Kidney (tissue), 14 donors: ENCODE results near the gene THOC6. TPM values are rescaled to one million over a fixed set of nuclear protein-coding genes. Genes with fewer than 3 reads are reported as not detected.

ENCODE experiments used
- DNase-seq, 5 donors: peaks; one replicate each; pipeline ENCODE4 v3.0.0-alpha.2; 2013 to 2020
- FAIRE-seq: peaks from 2 replicates; lab custom pipeline; 2012; peaks lifted over from hg19 to GRCh38; lab: Jason Lieb, UNC
- H3K27ac ChIP-seq, 2 donors: one replicate each; pipeline ENCODE4 v1.7.0; 2013; ENCODE audit warnings: low read depth in 2 of 2, low read length in 2 of 2, inconsistent platforms in 1 of 2
- H3K27me3 ChIP-seq: one replicate; pipeline ENCODE4 v1.7.1; 2013; ENCODE audit warnings: low read length, inconsistent platforms; ENCODE audit not compliant: control insufficient read depth, insufficient read depth
- H3K36me3 ChIP-seq, 3 donors: one replicate each; pipeline versions ENCODE4 v1.7.0 to v1.7.1; 2013; ENCODE audit warnings: low read length in 3 of 3, control low read depth in 1 of 3, inconsistent platforms in 1 of 3; ENCODE audit not compliant: insufficient read depth in 3 of 3, control insufficient read depth in 2 of 3
- H3K4me1 ChIP-seq, 3 donors: one replicate each; pipeline versions ENCODE4 v1.7.0 to v1.7.1; 2013; ENCODE audit warnings: low read length in 3 of 3, inconsistent platforms in 1 of 3, low read depth in 1 of 3; ENCODE audit not compliant: control insufficient read depth in 2 of 3, insufficient read depth in 2 of 3
- H3K4me3 ChIP-seq, 3 donors: one replicate each; pipeline versions ENCODE4 v1.7.0 to v1.8.1; 2013; ENCODE audit warnings: low read length in 3 of 3, control low read depth in 1 of 3, inconsistent platforms in 1 of 3
- H3K9ac ChIP-seq, 3 donors: one replicate each; pipeline versions ENCODE4 v1.7.0 to v1.7.1; 2013; ENCODE audit warnings: low read length in 3 of 3, control low read depth in 1 of 3, inconsistent platforms in 1 of 3
- H3K9me3 ChIP-seq, 3 donors: one replicate each; pipeline versions ENCODE4 v1.7.0 to v1.7.1; 2013; ENCODE audit warnings: low read length in 3 of 3, control low read depth in 1 of 3, inconsistent platforms in 1 of 3; ENCODE audit not compliant: control insufficient read depth in 2 of 3, insufficient read depth in 1 of 3
- CTCF ChIP-seq: IDR thresholded peaks from 3 replicates; pipeline ENCODE4 v1.5.1; 2012; ENCODE audit warnings: mild to moderate bottlenecking, moderate library complexity, borderline replicate concordance; ENCODE audit not compliant: insufficient read depth; ENCODE audit errors: extremely low read depth
- intact Hi-C: fragments of 100-400 bp; cut with DNase I; formaldehyde crosslinking; loops from one replicate; pipeline ENCODE4 v1.11.1; 2022
- polyA plus RNA-seq: library from polyadenylated mRNA; stranded (reverse); fragments of 350-450 nt; fragmentation: Illumina TruSeq; extraction: RNeasy Lipid Tissue Mini Kit (QIAGEN cat#74804); gene quantifications from one replicate; pipeline ENCODE4 v1.2.3, GENCODE V29; 2014; ENCODE audit warnings: low read depth, low replicate concordance; ENCODE audit not compliant: insufficient read depth
- total RNA-seq: library from RNA; stranded (reverse); fragmentation: NEBNext Ultra II Directional; extraction: Animal tissue kit (Norgen Biotek cat#: 25700); gene quantifications from one replicate; pipeline ENCODE4 v1.2.1, GENCODE V29; 2021
- donor health status: control.
- donor health status: control.
- donor health status: control.
- donor health status: control.
- donor health status: control.
- donor health status: DM: yes; HTN: yes; CAD: no.
- donor health status: Normal renal cell carcinoma (clear cell type).

The THOC6 gene
- total and polyA plus RNA-seq, 2 donors from 2014 or later: 21.2 to 26.1 TPM

GRCh38 chr16:3007059-3007956 lies 16.5 kb upstream of the THOC6 start:
- FAIRE-seq: no peak
- no peaks in the 10 kb centered on the region for H3K9me3 ChIP-seq

GRCh38 chr16:3007957-3008689 lies 15.7 kb upstream of the THOC6 start:
- DNase-seq (peak in 1 of 5 donors; percentile 22), FAIRE-seq (no peak)
- intact Hi-C loops: no loop called here
- Histone ChIP-seq H3K4me3 (peak overlapping the region in 1 of 3 donors; percentile 19), H3K27ac (no peak overlapping the region), H3K36me3 (no peaks in the 10 kb centered on the region), H3K9me3 (no peaks in the 10 kb centered on the region), H3K27me3 (peaks cover 5% of the 10 kb centered on the region), H3K9ac (no peak overlapping the region), H3K4me1 (peaks cover 0 to 3% (median 0%) of the 10 kb centered on the region in 3 donors)
- TF ChIP-seq CTCF: no peak

More at GRCh38 chr16:3007059-3007956, 16.5 kb upstream of the THOC6 start:
- intact Hi-C loops: no loop called here
- no peaks in the 10 kb centered on the region for H3K36me3 ChIP-seq
- H3K9ac ChIP-seq: no peak overlapping the region
- no peak overlapping the region for H3K27ac ChIP-seq
- peaks cover 0 to 3% (median 0%) of the 10 kb centered on the region in 3 donors for H3K4me1 ChIP-seq
- TF ChIP-seq CTCF: no peak
- DNase-seq: no peak
- peak overlapping the region in 1 of 3 donors; percentile 19 for H3K4me3 ChIP-seq
- H3K27me3 ChIP-seq: peaks cover 5% of the 10 kb centered on the region

- Histone ChIP-seq H3K9me3 (no peaks in the 10 kb centered on the region), H3K36me3 (no peaks in the 10 kb centered on the region), H3K27ac (no peak overlapping the region), H3K4me1 (peaks cover 0 to 3% (median 0%) of the 10 kb centered on the region in 3 donors), H3K9ac (no peak overlapping the region), H3K4me3 (no peak overlapping the region), H3K27me3 (peaks cover 5% of the 10 kb centered on the region)
- FAIRE-seq (no peak), DNase-seq (no peak)
- no peak for TF ChIP-seq CTCF
- intact Hi-C loops: no loop called here
These were observed 15.2 kb upstream of the THOC6 start for GRCh38 chr16:3008690-3009037.
